ENCODE results near the gene RGS19.

DNA sequence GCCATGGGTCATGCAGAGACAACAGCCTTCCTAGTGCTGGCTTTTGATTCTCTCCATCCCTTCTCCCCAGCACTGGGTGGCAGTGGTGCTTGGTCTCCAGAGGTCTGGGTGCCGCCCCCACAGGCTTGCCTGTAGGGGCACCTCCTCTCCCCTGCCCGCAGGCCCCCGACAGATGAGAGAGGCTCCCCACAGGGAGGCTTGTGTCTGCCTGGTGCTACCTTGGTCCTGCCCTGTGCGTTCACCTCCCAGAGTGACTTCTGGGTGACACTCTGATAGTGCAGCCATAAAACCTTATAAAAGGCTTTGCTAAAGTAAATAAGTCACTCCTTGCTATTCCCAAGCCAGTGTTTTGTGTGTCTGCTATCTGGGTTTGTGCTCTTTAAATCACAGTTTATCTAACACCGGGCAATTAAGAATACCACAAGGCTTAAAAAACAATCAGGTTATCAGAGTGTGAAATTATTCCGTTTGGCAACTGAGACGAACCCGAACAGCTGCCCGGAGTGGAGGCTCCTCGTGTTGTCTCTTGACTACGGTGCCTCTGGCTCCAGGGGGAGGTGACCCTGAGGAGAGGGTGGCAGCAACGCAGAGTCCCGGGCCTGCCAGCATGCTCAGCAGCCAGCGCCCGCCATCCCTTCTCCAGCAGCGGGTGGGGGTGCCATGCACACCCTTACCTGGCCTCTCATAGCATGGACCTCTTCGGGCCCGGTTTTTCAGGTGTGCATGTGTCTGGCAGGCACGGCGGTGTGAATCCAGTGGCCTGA, 48.8 kb downstream of the RGS19 start:
- TF ChIP-seq, protein P1, sequence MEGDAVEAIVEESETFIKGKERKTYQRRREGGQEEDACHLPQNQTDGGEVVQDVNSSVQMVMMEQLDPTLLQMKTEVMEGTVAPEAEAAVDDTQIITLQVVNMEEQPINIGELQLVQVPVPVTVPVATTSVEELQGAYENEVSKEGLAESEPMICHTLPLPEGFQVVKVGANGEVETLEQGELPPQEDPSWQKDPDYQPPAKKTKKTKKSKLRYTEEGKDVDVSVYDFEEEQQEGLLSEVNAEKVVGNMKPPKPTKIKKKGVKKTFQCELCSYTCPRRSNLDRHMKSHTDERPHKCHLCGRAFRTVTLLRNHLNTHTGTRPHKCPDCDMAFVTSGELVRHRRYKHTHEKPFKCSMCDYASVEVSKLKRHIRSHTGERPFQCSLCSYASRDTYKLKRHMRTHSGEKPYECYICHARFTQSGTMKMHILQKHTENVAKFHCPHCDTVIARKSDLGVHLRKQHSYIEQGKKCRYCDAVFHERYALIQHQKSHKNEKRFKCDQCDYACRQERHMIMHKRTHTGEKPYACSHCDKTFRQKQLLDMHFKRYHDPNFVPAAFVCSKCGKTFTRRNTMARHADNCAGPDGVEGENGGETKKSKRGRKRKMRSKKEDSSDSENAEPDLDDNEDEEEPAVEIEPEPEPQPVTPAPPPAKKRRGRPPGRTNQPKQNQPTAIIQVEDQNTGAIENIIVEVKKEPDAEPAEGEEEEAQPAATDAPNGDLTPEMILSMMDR (IDR thresholded peaks at IDR 0.05): no peak
- no peak for TF ChIP-seq POLR2A (IDR thresholded peaks at IDR 0.05)
